SU-DHL-6 (cell line): ENCODE measurements around the gene TANGO6.
A peak's percentile ranks its signal among the peaks of the same experiment; 100 is the strongest.

Experiments
- H2AFZ ChIP-seq: fragments of 200-600 bp; sonication (generic); 2 replicates; pipeline ENCODE4 v1.6.1; 2014; ENCODE audit warnings: low read depth, mild to moderate bottlenecking, moderate library complexity, mixed read lengths, antibody characterized with exemption, low read length; ENCODE audit not compliant: severe bottlenecking
- H3F3A ChIP-seq: fragments of 200-600 bp; shearing (Covaris generic); 2 replicates; pipeline ENCODE4 v1.6.0; 2016; ENCODE audit warnings: antibody characterized with exemption, mild to moderate bottlenecking; ENCODE audit not compliant: insufficient read depth
- H3K27ac ChIP-seq: fragments of 200-600 bp; sonication (generic); 2 replicates; pipeline ENCODE4 v1.5.1; 2016; ENCODE audit warnings: low read depth, mild to moderate bottlenecking, low read length, moderate library complexity, mixed read lengths
- H3K27me3 ChIP-seq: fragments of 200-600 bp; sonication (generic), shearing (Covaris generic); 2 replicates; pipeline ENCODE4 v1.6.0; 2014; ENCODE audit warnings: mild to moderate bottlenecking, low read length
- H3K36me3 ChIP-seq: fragments of 200-600 bp; sonication (generic); 2 replicates; pipeline ENCODE4 v1.6.1; 2014; ENCODE audit warnings: mild to moderate bottlenecking, low read length, mixed read lengths
- H3K4me2 ChIP-seq: fragments of 300-600, 200-600 bp; shearing (Covaris generic), sonication (generic); 2 replicates; pipeline ENCODE4 v1.6.0; 2014; ENCODE audit warnings: low read length, low read depth, mild to moderate bottlenecking; ENCODE audit not compliant: poor library complexity, severe bottlenecking
- H3K4me3 ChIP-seq: fragments of 200-600 bp; sonication (generic); 2 replicates; pipeline ENCODE4 v1.5.1; 2014; ENCODE audit warnings: antibody characterized with exemption, low read length, mild to moderate bottlenecking, mixed read lengths; ENCODE audit not compliant: insufficient read depth, poor library complexity, severe bottlenecking
- H3K79me2 ChIP-seq: fragments of 200-600 bp; sonication (generic); 2 replicates; pipeline ENCODE4 v1.6.1; 2014; ENCODE audit warnings: mild to moderate bottlenecking, low read length, moderate library complexity; ENCODE audit not compliant: insufficient read depth
- H3K9ac ChIP-seq: fragments of 200-600 bp; sonication (generic); 2 replicates; pipeline ENCODE4 v1.7.0; 2014; ENCODE audit warnings: mild to moderate bottlenecking, low read length
- H3K9me2 ChIP-seq: fragments of 200-600 bp; sonication (generic); replicated peaks from 2 replicates; pipeline ENCODE4 v1.6.1; 2014; ENCODE audit warnings: low read length; ENCODE audit not compliant: insufficient read depth
- H3K9me3 ChIP-seq: fragments of 200-600 bp; sonication (generic); 2 replicates; pipeline ENCODE4 v1.6.1; 2014; ENCODE audit warnings: low read length, mixed read lengths; ENCODE audit not compliant: insufficient read depth
- H4K20me1 ChIP-seq: fragments of 200-600 bp; sonication (generic); 2 replicates; pipeline ENCODE4 v1.6.1; 2014; ENCODE audit warnings: low read depth, mild to moderate bottlenecking, antibody characterized with exemption, low read length, moderate library complexity, mixed read lengths
- CTCF ChIP-seq: fragments of 200-600 bp; sonication (generic); IDR thresholded peaks from one replicate; pipeline ENCODE4 v1.5.1; 2017; ENCODE audit warnings: antibody characterized with exemption, mild to moderate bottlenecking, low read length, moderate library complexity; ENCODE audit not compliant: insufficient read depth, poor library complexity, severe bottlenecking
- EZH2phosphoT487 ChIP-seq: fragments of 200-600 bp; sonication (generic), shearing (Covaris generic); conservative IDR thresholded peaks from 2 replicates; pipeline ENCODE4 v1.6.1; 2018; ENCODE audit warnings: mild to moderate bottlenecking, antibody characterized with exemption, low read length, moderate library complexity, mixed read lengths

TANGO6 gene

GRCh38 chr16:69112285-69113129 is 269.2 kb downstream of the TANGO6 start:
- H4K20me1 ChIP-seq = no peaks in the 10 kb centered on the region
- H3K27me3 ChIP-seq = no peaks in the 10 kb centered on the region
- no peaks in the 10 kb centered on the region for H3K36me3 ChIP-seq
- H3K9me3 ChIP-seq = no peaks in the 10 kb centered on the region
- no peak overlapping the region for H3K27ac ChIP-seq
- no peaks in the 10 kb centered on the region for H3F3A ChIP-seq
- no peak overlapping the region for H3K9ac ChIP-seq
- H3K4me2 ChIP-seq = no peak overlapping the region
- TF ChIP-seq CTCF (peak; percentile 90), EZH2phosphoT487 (no peak)
- H3K9me2 ChIP-seq = no peaks in the 10 kb centered on the region
- H2AFZ ChIP-seq = no peak overlapping the region
- no peak overlapping the region for H3K4me3 ChIP-seq
- no peaks in the 10 kb centered on the region for H3K79me2 ChIP-seq

GRCh38 chr16:69113216-69113615 is 269.9 kb downstream of the TANGO6 start:
- Histone ChIP-seq H3K27ac (no peak overlapping the region), H3K4me3 (no peak overlapping the region), H3K4me2 (no peak overlapping the region), H3F3A (no peaks in the 10 kb centered on the region), H3K9me2 (no peaks in the 10 kb centered on the region), H3K9ac (no peak overlapping the region), H3K36me3 (no peaks in the 10 kb centered on the region), H3K27me3 (no peaks in the 10 kb centered on the region), H2AFZ (no peak overlapping the region), H3K9me3 (no peaks in the 10 kb centered on the region), H4K20me1 (no peaks in the 10 kb centered on the region; the same call in 1 of the 2 replicates), H3K79me2 (no peaks in the 10 kb centered on the region)
- TF ChIP-seq EZH2phosphoT487 = no peak
- no peak for TF ChIP-seq CTCF

- TF ChIP-seq EZH2phosphoT487 (no peak), CTCF (no peak)
- Histone ChIP-seq H4K20me1 (no peaks in the 10 kb centered on the region; the same call in 1 of the 2 replicates), H3K36me3 (no peaks in the 10 kb centered on the region), H3K9ac (no peak overlapping the region), H3K27ac (no peak overlapping the region), H2AFZ (no peak overlapping the region), H3F3A (no peaks in the 10 kb centered on the region), H3K4me3 (no peak overlapping the region), H3K9me3 (no peaks in the 10 kb centered on the region), H3K9me2 (no peaks in the 10 kb centered on the region), H3K79me2 (no peaks in the 10 kb centered on the region), H3K4me2 (no peak overlapping the region), H3K27me3 (no peaks in the 10 kb centered on the region)
Measured at GRCh38 chr16:69114346-69114975, 271.1 kb downstream of the TANGO6 start.
